BLaER1 (cell line): Measurements from ENCODE around the gene ITSN1.
"Not testable (repeated sequence)": the region's sequence is repeated elsewhere in the genome, so short reads cannot be mapped to it uniquely, and the experiment has no call there.

Experiments
- H3K27ac ChIP-seq: shearing (Covaris generic); formaldehyde crosslinking; 2 replicates; pipeline ENCODE4 v1.8.1; 2022
- H3K27me3 ChIP-seq: shearing (Covaris generic); formaldehyde crosslinking; 2 replicates; pipeline ENCODE4 v1.8.1; 2022
- H3K36me3 ChIP-seq: shearing (Covaris generic); formaldehyde crosslinking; 2 replicates; pipeline ENCODE4 v1.8.1; 2022
- H3K4me1 ChIP-seq: shearing (Covaris generic); formaldehyde crosslinking; 2 replicates; pipeline ENCODE4 v1.8.1; 2022
- H3K4me2 ChIP-seq: shearing (Covaris generic); formaldehyde crosslinking; 2 replicates; pipeline ENCODE4 v1.8.1; 2022
- H3K4me3 ChIP-seq: shearing (Covaris generic); formaldehyde crosslinking; 2 replicates; pipeline ENCODE4 v1.8.1; 2022
- H3K9ac ChIP-seq: shearing (Covaris generic); formaldehyde crosslinking; 2 replicates; pipeline ENCODE4 v1.8.1; 2022
- H3K9me3 ChIP-seq: shearing (Covaris generic); formaldehyde crosslinking; 2 replicates; pipeline ENCODE4 v1.8.1; 2022
- H4K20me1 ChIP-seq: shearing (Covaris generic); formaldehyde crosslinking; 2 replicates; pipeline ENCODE4 v1.8.1; 2022
- Cebpa-rat ChIP-seq: shearing (Covaris generic); IDR thresholded peaks from 2 replicates; pipeline ENCODE4 v1.8.1; 2022

ITSN1 gene

GRCh38 chr21:33780631-33781030 lies 138.3 kb downstream of the ITSN1 start:
- H3K36me3 ChIP-seq = peaks cover 8% of the 10 kb centered on the region; the same call in 1 of the 2 replicates
- no peak overlapping the region for H3K27ac ChIP-seq
- H3K4me1 ChIP-seq = no peaks in the 10 kb centered on the region
- H4K20me1 ChIP-seq = no peaks in the 10 kb centered on the region
- TF ChIP-seq Cebpa-rat = no peak
- H3K9ac ChIP-seq = no peak overlapping the region
- H3K4me3 ChIP-seq = no peak overlapping the region
- H3K27me3 ChIP-seq = no peaks in the 10 kb centered on the region
- H3K9me3 ChIP-seq = peaks cover 8% of the 10 kb centered on the region
- no peak overlapping the region for H3K4me2 ChIP-seq

GRCh38 chr21:33781121-33781520 lies 138.8 kb downstream of the ITSN1 start:
- Histone ChIP-seq H3K27ac (no peak overlapping the region), H3K9me3 (peaks cover 8% of the 10 kb centered on the region), H3K27me3 (no peaks in the 10 kb centered on the region), H3K4me1 (no peaks in the 10 kb centered on the region), H4K20me1 (no peaks in the 10 kb centered on the region), H3K9ac (no peak overlapping the region), H3K4me2 (no peak overlapping the region), H3K36me3 (peaks cover 8% of the 10 kb centered on the region; the same call in 1 of the 2 replicates), H3K4me3 (no peak overlapping the region)
- TF ChIP-seq Cebpa-rat = no peak

GRCh38 chr21:33783187-33783979 lies 141.1 kb downstream of the ITSN1 start:
- Histone ChIP-seq H3K4me3 (no peak overlapping the region), H3K9ac (no peak overlapping the region), H3K4me2 (no peak overlapping the region), H3K4me1 (no peaks in the 10 kb centered on the region), H3K9me3 (peaks cover 5% of the 10 kb centered on the region), H3K27ac (no peak overlapping the region), H3K27me3 (no peaks in the 10 kb centered on the region), H3K36me3 (peaks cover 8% of the 10 kb centered on the region; the same call in 1 of the 2 replicates), H4K20me1 (no peaks in the 10 kb centered on the region)
- no peak for TF ChIP-seq Cebpa-rat

GRCh38 chr21:33787431-33787830 lies 145.1 kb downstream of the ITSN1 start:
- Histone ChIP-seq H3K9me3 (no peaks in the 10 kb centered on the region), H4K20me1 (no peaks in the 10 kb centered on the region), H3K27ac (no peak overlapping the region), H3K36me3 (no peaks in the 10 kb centered on the region), H3K4me1 (no peaks in the 10 kb centered on the region), H3K4me2 (no peak overlapping the region), H3K9ac (no peak overlapping the region), H3K4me3 (no peak overlapping the region), H3K27me3 (no peaks in the 10 kb centered on the region)
- TF ChIP-seq Cebpa-rat = no peak

- not testable (repeated sequence) for H3K4me1 ChIP-seq, H3K9me3 ChIP-seq, H3K9ac ChIP-seq, H3K4me2 ChIP-seq, H3K27me3 ChIP-seq, H4K20me1 ChIP-seq, H3K27ac ChIP-seq, H3K4me3 ChIP-seq, H3K36me3 ChIP-seq
Observed at GRCh38 chr21:33788438-33788837, 146.1 kb downstream of the ITSN1 start.

GRCh38 chr21:33789697-33790096 lies 147.4 kb downstream of the ITSN1 start:
- Histone ChIP-seq H3K9ac (no peak overlapping the region), H3K27me3 (no peaks in the 10 kb centered on the region), H3K4me3 (no peak overlapping the region), H3K36me3 (no peaks in the 10 kb centered on the region; the same call in 1 of the 2 replicates), H3K4me1 (no peaks in the 10 kb centered on the region), H4K20me1 (no peaks in the 10 kb centered on the region), H3K27ac (no peak overlapping the region), H3K9me3 (no peaks in the 10 kb centered on the region), H3K4me2 (no peak overlapping the region)
- no peak for TF ChIP-seq Cebpa-rat

GRCh38 chr21:33791073-33791472 lies 148.8 kb downstream of the ITSN1 start:
- H3K4me2 ChIP-seq = no peak overlapping the region
- no peak overlapping the region for H3K4me3 ChIP-seq
- TF ChIP-seq Cebpa-rat = no peak
- no peaks in the 10 kb centered on the region for H3K9me3 ChIP-seq
- H3K4me1 ChIP-seq = no peaks in the 10 kb centered on the region
- no peaks in the 10 kb centered on the region for H4K20me1 ChIP-seq
- no peaks in the 10 kb centered on the region; the same call in 1 of the 2 replicates for H3K36me3 ChIP-seq
- H3K9ac ChIP-seq = no peak overlapping the region
- H3K27me3 ChIP-seq = no peaks in the 10 kb centered on the region
- no peak overlapping the region for H3K27ac ChIP-seq

- H3K36me3 ChIP-seq = peaks cover 13% of the 10 kb centered on the region
- no peaks in the 10 kb centered on the region for H3K4me1 ChIP-seq
- no peak overlapping the region for H3K27ac ChIP-seq
- no peaks in the 10 kb centered on the region for H4K20me1 ChIP-seq
- no peaks in the 10 kb centered on the region for H3K9me3 ChIP-seq
- H3K4me2 ChIP-seq = no peak overlapping the region
- H3K27me3 ChIP-seq = no peaks in the 10 kb centered on the region
- no peak for TF ChIP-seq Cebpa-rat
- no peak overlapping the region for H3K9ac ChIP-seq
- no peak overlapping the region for H3K4me3 ChIP-seq
Observed at GRCh38 chr21:33794596-33794995, 152.3 kb downstream of the ITSN1 start.

- no peaks in the 10 kb centered on the region for H3K9me3 ChIP-seq
- no peaks in the 10 kb centered on the region for H3K27me3 ChIP-seq
- H3K27ac ChIP-seq = no peak overlapping the region
- no peak for TF ChIP-seq Cebpa-rat
- H3K4me2 ChIP-seq = no peak overlapping the region
- H3K4me3 ChIP-seq = no peak overlapping the region
- H3K36me3 ChIP-seq = peaks cover 13% of the 10 kb centered on the region
- H3K4me1 ChIP-seq = no peaks in the 10 kb centered on the region
- no peaks in the 10 kb centered on the region for H4K20me1 ChIP-seq
- H3K9ac ChIP-seq = no peak overlapping the region
Observed at GRCh38 chr21:33797565-33797964, 155.3 kb downstream of the ITSN1 start.

- Histone ChIP-seq H4K20me1 (no peaks in the 10 kb centered on the region), H3K9me3 (no peaks in the 10 kb centered on the region), H3K4me2 (no peak overlapping the region), H3K4me3 (no peak overlapping the region), H3K9ac (no peak overlapping the region), H3K27ac (no peak overlapping the region), H3K27me3 (no peaks in the 10 kb centered on the region), H3K4me1 (no peaks in the 10 kb centered on the region), H3K36me3 (peaks cover 13% of the 10 kb centered on the region)
- TF ChIP-seq Cebpa-rat = no peak
Observed at GRCh38 chr21:33799378-33800090, 157.2 kb downstream of the ITSN1 start.
